Panc1 (cell line): ENCODE data around the gene DNM3. TPM values are rescaled to one million over a fixed set of nuclear protein-coding genes. Genes with fewer than 3 reads are reported as not detected.

ENCODE experiments used
- ATAC-seq: fragments of 200-7000 bp; cut with Tn5 transposase; 2 replicates; pipeline ENCODE4 v1.9.1; 2020; ENCODE audit warnings: mild to moderate bottlenecking, moderate library complexity
- BruUV-seq: library from RNA; stranded (reverse); fragments of 400-500 nt; replicated peaks from 2 replicates; lab custom pipeline; 2021; lab: Mats Ljungman, UMichigan
- CTCF ChIA-PET: fragments of 300-600 bp; sonication (Branson Sonifier 250); formaldehyde crosslinking; loops from one replicate; lab custom pipeline; 2022; ENCODE audit warnings: antibody characterized with exemption; lab: Charles Lee
- POLR2A ChIA-PET: fragments of 300-600 bp; sonication (Branson Sonifier 250); formaldehyde crosslinking; loops from one replicate; lab custom pipeline; 2022; ENCODE audit warnings: antibody characterized with exemption; lab: Charles Lee
- DNase-seq: peaks from one replicate; pipeline ENCODE4 v3.0.0-alpha.2; 2010; ENCODE audit warnings: low read depth, low spot score
- H3K27ac ChIP-seq: 2 replicates; pipeline ENCODE4 v1.5.1; 2011; ENCODE audit warnings: mild to moderate bottlenecking, low read length, inconsistent platforms
- H3K27me3 ChIP-seq: fragments of 200-500 bp; sonication (Bioruptor generic); 2 replicates; pipeline ENCODE4 v1.6.0; 2014; ENCODE audit warnings: low read length, inconsistent platforms; ENCODE audit not compliant: control insufficient read depth, insufficient read depth
- H3K36me3 ChIP-seq: fragments of 200-500 bp; sonication (Bioruptor generic); 2 replicates; pipeline ENCODE4 v1.5.1; 2014; ENCODE audit warnings: inconsistent platforms, mild to moderate bottlenecking, low read length, moderate library complexity; ENCODE audit not compliant: control insufficient read depth, insufficient read depth
- H3K4me1 ChIP-seq: 2 replicates; pipeline ENCODE4 v1.5.1; 2011; ENCODE audit warnings: inconsistent platforms, mild to moderate bottlenecking, low read length, moderate library complexity; ENCODE audit not compliant: control insufficient read depth, insufficient read depth
- H3K4me3 ChIP-seq, 2 experiments: 2 replicates each; pipeline ENCODE4 v1.5.1; 2011 to 2012; ENCODE audit warnings: low read depth in 2 of 2, low read length in 2 of 2, mild to moderate bottlenecking in 2 of 2, inconsistent platforms in 1 of 2, moderate library complexity in 1 of 2
- H3K9me3 ChIP-seq: fragments of 200-500 bp; sonication (Bioruptor generic); 2 replicates; pipeline ENCODE4 v1.5.1; 2014; ENCODE audit warnings: low read depth, mild to moderate bottlenecking, inconsistent platforms, low read length, moderate library complexity; ENCODE audit not compliant: control insufficient read depth, insufficient read depth
- POLR2AphosphoS5 ChIP-seq: IDR thresholded peaks from 2 replicates; pipeline ENCODE4 v1.6.1; 2012; ENCODE audit warnings: mild to moderate bottlenecking, low read depth, low read length, moderate library complexity
- SIN3A ChIP-seq: IDR thresholded peaks from 2 replicates; pipeline ENCODE4 v1.6.1; 2012; ENCODE audit warnings: low read depth, mild to moderate bottlenecking, low read length, moderate library complexity, borderline replicate concordance; ENCODE audit not compliant: insufficient read depth
- TCF7L2 ChIP-seq: IDR thresholded peaks from 2 replicates; pipeline ENCODE4 v1.6.1; 2011; ENCODE audit warnings: mild to moderate bottlenecking, low read depth, low read length, inconsistent platforms
- in situ Hi-C: cut with HindIII; loops from 2 replicates; pipeline ENCODE4 v1.10.0; 2016; ENCODE audit warnings: low sequenced_read_pairs, low pct_unique_long_range_greater_than_20kb
- intact Hi-C: fragments of 100-400 bp; cut with micrococcal nuclease; formaldehyde crosslinking; loops from one replicate; pipeline ENCODE4 v1.10.0; 2022; ENCODE audit not compliant: unreplicated experiment
- total RNA-seq: library from RNA; stranded (reverse); gene quantifications from one replicate; pipeline ENCODE4 v1.2.1, GENCODE V29; 2021; ENCODE audit not compliant: unreplicated experiment
- TF ChIP-seq, protein P1 (sequence below), 2 experiments: IDR thresholded peaks; 2 replicates each; pipeline ENCODE4 v1.6.1; 2011 to 2012; ENCODE audit warnings: low read depth in 2 of 2, control low read depth in 1 of 2, low read length in 1 of 2, mild to moderate bottlenecking in 1 of 2, moderate library complexity in 1 of 2; ENCODE audit not compliant: insufficient read depth in 1 of 2
- TF ChIP-seq, protein P2 (sequence below): fragments of 450-650 bp; IDR thresholded peaks from 2 replicates; pipeline ENCODE4 v1.5.1; 2017; ENCODE audit warnings: mild to moderate bottlenecking

The DNM3 gene
- total RNA-seq, 1 experiment from 2014 or later: 0.46 TPM

DNA sequence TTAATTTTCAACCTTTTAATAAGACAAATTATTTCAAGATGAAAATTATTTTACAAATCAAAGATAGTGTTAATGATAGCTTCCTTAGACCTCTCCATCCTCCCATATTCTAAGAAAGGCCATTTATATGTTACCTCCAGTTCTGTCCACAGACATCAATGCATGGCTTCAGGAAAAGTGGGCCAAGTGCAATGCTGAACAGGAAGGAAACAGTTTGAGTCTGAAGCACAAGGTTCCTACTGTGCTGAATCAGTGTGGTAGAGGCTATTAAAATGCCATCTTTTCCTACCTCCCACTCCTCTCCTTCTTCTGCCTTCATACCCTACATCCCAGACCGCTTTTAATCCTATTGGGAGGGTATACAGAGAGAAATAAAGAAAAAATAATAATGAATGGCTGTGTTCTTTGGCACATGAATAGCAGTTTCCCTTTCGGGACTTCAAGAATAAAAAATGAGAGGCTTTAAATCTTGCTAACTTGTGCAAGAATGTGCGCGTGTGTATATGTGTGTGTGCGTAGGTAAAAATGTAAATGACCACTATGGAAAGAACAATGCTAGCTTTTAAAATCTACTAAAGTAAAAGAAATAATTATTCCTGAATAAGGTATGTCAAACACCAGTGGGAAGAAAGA, 516.6 kb downstream of the DNM3 start:
- peaks cover 24% of the 10 kb centered on the region; the same call in 1 of the 2 replicates for H3K9me3 ChIP-seq
- H3K27me3 ChIP-seq: no peaks in the 10 kb centered on the region
- DNase-seq (no peak), ATAC-seq (no peak)
- in situ Hi-C loops (no loop called here), intact Hi-C loops (loop anchor here (2.0 kb wide), 1 partner anchor 41 kb away; no protein-coding TSS in a partner anchor)
- peaks cover 43% of the 10 kb centered on the region for H3K4me1 ChIP-seq
- no peaks in the 10 kb centered on the region for H3K36me3 ChIP-seq
- peak overlapping the region; percentile 100 for H3K27ac ChIP-seq
- no peak for TF ChIP-seq POLR2AphosphoS5
- no peak for TF ChIP-seq SIN3A
- TF ChIP-seq, protein P1, sequence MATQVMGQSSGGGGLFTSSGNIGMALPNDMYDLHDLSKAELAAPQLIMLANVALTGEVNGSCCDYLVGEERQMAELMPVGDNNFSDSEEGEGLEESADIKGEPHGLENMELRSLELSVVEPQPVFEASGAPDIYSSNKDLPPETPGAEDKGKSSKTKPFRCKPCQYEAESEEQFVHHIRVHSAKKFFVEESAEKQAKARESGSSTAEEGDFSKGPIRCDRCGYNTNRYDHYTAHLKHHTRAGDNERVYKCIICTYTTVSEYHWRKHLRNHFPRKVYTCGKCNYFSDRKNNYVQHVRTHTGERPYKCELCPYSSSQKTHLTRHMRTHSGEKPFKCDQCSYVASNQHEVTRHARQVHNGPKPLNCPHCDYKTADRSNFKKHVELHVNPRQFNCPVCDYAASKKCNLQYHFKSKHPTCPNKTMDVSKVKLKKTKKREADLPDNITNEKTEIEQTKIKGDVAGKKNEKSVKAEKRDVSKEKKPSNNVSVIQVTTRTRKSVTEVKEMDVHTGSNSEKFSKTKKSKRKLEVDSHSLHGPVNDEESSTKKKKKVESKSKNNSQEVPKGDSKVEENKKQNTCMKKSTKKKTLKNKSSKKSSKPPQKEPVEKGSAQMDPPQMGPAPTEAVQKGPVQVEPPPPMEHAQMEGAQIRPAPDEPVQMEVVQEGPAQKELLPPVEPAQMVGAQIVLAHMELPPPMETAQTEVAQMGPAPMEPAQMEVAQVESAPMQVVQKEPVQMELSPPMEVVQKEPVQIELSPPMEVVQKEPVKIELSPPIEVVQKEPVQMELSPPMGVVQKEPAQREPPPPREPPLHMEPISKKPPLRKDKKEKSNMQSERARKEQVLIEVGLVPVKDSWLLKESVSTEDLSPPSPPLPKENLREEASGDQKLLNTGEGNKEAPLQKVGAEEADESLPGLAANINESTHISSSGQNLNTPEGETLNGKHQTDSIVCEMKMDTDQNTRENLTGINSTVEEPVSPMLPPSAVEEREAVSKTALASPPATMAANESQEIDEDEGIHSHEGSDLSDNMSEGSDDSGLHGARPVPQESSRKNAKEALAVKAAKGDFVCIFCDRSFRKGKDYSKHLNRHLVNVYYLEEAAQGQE (IDR thresholded peaks at IDR 0.05; ENCODE audit: insufficient read depth in 1 of 2, low read depth in 2 of 2, low read length in 1 of 2): no peak
- TF ChIP-seq, protein P2, sequence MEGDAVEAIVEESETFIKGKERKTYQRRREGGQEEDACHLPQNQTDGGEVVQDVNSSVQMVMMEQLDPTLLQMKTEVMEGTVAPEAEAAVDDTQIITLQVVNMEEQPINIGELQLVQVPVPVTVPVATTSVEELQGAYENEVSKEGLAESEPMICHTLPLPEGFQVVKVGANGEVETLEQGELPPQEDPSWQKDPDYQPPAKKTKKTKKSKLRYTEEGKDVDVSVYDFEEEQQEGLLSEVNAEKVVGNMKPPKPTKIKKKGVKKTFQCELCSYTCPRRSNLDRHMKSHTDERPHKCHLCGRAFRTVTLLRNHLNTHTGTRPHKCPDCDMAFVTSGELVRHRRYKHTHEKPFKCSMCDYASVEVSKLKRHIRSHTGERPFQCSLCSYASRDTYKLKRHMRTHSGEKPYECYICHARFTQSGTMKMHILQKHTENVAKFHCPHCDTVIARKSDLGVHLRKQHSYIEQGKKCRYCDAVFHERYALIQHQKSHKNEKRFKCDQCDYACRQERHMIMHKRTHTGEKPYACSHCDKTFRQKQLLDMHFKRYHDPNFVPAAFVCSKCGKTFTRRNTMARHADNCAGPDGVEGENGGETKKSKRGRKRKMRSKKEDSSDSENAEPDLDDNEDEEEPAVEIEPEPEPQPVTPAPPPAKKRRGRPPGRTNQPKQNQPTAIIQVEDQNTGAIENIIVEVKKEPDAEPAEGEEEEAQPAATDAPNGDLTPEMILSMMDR: no peak
- no peak for TF ChIP-seq TCF7L2
- no TSS peak for BruUV-seq
- H3K4me3 ChIP-seq: peak overlapping the region in 1 of 2 experiments; percentile 31; a peak in 1 of 4 replicates
- ChIA-PET CTCF (no interaction called here), POLR2A (no interaction called here)

DNA sequence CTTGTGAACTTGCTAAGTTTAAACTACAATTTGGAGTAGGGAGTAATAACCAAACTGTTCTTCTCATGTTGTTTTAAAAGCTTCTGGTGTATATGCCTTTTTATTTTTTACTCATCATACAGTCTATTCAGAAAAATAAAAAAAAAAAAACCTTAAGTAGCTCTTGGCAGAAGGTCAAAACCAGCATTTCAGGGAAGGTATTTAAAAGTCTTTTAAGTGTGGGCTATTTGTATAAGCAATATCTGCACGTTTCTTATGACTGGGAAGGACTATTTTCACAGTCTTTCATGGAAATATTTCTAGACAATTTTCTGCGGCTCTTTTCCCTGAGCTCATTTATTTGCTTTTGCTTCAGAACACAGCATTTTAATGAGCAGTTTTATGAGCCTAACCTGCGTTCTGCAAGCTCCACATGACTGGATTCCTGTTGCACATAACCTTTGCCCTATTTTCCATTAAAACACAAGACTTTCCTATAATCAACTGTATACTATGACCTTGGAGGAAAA, 518.2 kb downstream of the DNM3 start:
- TSS peak; percentile 94 for BruUV-seq
- peaks cover 43% of the 10 kb centered on the region for H3K4me1 ChIP-seq
- POLR2A ChIA-PET: interaction anchor here (0.6 to 1.1 kb wide), 5 partner anchors 14 to 178 kb away, joined by 3 to 5 read pairs (median 3); no protein-coding TSS in a partner anchor
- H3K36me3 ChIP-seq: no peaks in the 10 kb centered on the region
- peak overlapping the region; percentile 100 for H3K27ac ChIP-seq
- in situ Hi-C loops (no loop called here), intact Hi-C loops (loop anchor here (2.0 kb wide), 1 partner anchor 39 kb away; no protein-coding TSS in a partner anchor)
- H3K9me3 ChIP-seq: peaks cover 14% of the 10 kb centered on the region; the same call in 1 of the 2 replicates
- CTCF ChIA-PET: interaction anchor here (0.6 to 0.8 kb wide), 2 partner anchors 48 to 420 kb away, joined by 3 to 5 read pairs; no protein-coding TSS in a partner anchor
- DNase-seq (peak; percentile 73), ATAC-seq (peak; percentile 57)
- no peaks in the 10 kb centered on the region for H3K27me3 ChIP-seq
- TF ChIP-seq TCF7L2 (peak; percentile 86), POLR2AphosphoS5 (peak; percentile 81; the same call in 1 of the 2 replicates)
- TF ChIP-seq, protein P1 (IDR thresholded peaks at IDR 0.05; ENCODE audit: insufficient read depth in 1 of 2, low read depth in 2 of 2, low read length in 1 of 2): no peak; a peak in 1 of 4 replicates
- TF ChIP-seq, protein P2: no peak
- H3K4me3 ChIP-seq: peak overlapping the region in 1 of 2 experiments; percentile 7; a peak in 1 of 4 replicates
